Hypothalamus (tissue), 51 donors: ENCODE data around the gene ATP11A.

Experiments used
- DNase-seq, 51 donors: peaks; one replicate each; lab custom pipeline; 2025; lab: John Stamatoyannopoulos, UW

The ATP11A gene

DNA sequence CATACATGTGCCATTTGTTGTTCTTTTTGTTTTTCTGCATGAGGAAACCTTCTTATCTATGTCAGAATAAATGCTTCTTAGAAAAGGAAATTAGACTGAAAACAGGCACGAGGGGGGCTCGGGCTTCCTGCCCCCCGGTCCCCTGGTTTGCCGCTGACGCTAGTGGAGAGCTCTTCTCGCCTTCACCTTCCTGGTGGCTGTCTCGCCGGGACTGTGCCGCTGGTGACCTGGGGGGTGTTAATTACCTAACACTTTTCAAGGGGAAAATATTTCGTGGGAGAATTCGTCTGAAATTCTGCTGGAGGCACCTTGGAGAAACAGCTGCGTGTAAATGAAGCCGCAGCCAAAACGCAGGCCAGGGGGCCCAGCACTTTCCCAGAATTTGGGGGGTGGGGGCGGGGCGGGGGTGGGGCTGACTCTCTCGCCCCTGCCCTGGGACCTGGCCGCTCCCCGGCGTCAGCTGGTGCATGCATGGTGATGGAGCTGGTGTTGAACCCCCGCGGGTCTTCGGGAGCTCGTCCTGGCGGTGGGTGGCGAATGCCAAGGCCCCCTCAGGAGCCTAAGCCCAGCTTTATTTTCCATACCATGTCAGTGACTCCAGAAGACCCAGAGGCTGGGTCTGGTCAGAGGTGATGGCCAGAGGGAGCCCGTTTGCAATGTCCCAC is 220.9 kb downstream of the ATP11A start:
- no peak for DNase-seq

DNA sequence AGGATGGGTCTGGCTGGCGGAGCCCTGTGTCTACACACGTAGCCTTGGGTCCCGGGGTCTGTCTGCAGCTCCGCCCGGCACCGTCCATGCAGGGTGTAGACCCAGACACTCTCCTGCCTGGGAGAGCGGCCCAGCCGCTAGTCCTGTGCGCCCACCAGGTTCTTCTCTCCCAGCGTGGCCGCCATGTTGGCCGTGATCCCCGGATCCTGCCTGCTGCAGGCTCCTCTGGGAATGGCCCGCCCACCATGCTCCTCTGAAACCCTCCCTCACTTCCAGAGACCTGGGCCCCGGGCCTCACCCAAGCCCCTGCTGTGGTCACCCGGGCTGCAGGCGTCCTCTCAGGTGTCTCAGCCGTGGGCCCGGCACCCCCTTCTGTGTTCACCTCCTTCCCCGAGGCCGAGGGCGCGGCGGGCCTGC is 221.5 kb downstream of the ATP11A start:
- no peak for DNase-seq

DNA sequence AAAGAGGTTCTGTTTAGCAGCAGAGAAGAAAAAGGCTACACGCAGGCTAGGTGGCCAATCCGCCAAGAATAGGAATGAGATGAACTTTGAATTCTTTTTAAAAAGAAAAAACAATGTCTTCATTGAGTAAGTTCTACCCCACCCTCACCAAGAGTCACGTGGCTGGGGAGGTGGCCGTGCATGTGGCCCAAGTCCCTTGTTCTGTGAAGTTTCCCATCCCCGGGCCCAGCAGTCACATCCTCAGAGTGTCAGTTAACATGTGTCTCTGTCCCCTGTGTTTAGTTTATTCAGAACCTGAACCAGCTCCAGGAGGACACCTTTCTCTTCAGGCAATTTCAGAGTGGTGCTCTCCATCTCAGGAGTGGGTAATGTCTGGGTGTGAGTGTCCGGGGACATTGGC is 222.0 kb downstream of the ATP11A start:
- DNase-seq: no peak

DNA sequence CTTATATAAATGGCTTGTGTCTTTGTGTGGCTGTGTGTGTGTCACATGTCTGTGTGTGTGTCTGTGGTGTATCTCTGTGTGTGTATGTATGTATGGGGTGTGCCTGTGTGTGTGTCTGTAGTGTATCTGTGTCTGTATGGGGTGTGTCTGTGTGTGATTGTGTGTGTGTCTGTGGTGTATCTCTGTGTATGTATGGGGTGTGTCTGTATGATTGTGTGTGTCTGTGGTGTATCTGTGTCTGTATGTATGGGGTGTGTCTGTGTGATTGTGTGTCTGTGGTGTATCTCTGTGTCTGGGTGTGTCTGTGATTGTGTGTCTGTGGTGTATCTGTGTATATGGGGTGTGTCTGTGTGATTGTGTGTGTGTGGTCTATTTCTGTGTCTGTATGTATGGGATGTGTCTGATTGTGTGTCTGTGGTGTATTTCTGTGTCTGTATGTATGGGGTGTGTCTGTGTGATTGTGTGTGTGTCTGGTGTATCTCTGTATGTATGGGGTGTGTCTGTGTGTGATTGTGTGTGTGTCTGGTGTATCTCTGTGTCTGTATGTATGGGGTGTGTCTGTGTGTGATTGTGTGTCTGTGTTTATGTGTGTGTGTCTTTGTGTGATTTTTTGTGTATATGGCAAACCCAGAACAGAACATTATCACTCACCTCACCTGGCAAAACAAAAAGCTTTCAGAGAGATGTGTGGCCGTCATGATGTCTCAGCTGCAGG is 223.0 kb downstream of the ATP11A start:
- DNase-seq: no peak

DNA sequence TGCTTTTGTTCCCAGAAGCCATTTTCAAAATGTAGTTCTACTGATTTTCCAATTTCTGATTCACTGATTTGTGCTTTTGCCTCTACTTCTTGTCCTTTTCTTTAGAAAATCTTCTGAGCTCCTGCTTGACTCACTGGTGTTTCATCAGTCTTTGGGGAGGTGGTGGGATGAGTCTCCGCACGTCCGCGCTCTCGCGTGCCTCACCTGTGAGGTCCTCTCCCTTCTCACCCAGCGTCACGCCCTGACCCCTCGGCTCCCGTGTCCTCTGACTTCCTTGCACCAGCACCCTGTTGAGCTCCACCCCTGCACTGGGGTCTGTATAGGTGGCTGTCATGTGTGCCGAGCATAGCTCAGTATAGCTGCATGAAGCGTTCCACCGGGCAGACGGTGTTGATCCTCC is 226.5 kb downstream of the ATP11A start:
- DNase-seq: no peak

DNA sequence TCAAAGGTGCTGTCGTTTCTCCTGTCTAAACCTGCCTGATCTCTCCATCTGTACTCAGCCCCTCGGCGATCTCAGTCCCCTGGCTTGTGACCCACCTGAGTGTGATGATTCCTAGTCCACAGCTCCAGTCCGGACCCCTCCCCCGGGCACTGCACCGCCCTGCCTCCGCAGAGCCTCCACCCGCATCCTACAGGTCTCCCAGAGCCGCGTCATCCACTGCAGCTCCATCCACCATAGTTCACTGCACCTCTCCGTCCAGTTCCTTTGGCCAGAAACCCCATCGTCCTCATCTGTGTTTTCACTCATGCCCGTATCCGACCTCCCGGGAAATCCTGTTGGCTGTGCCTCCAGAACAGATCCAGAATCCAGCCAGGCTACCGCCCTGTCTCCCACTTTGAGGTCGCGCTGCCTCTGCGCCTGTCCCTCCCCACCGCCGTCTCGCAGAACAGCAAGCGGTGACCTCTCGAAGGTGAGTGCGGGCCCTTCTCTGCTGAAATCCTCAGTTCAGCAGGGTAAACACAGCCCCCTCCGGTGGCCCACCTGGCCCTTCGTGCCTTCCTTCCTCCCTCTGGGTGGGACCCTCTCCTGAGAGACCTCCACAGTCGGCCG is 227.3 kb downstream of the ATP11A start:
- no peak for DNase-seq

DNA sequence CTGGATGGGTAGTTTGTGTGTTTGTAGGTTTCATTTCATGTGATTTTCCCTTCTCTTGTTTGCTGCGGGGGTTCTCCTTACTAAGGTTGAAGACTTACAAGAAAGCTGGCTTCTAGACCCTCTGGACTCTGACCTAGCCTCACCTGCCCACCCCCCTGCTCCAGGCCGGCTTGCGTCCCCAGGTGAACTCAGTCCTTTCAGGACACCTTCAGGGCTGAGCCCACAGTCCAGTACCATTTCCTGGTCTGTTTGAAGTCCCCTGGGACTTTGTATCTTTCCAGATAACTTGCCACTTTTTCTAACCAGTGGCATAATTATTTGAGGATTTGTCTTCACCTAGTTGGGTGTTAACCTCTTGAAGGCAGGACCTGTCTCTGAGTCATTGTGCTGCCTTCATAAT is 227.9 kb downstream of the ATP11A start:
- DNase-seq: no peak

DNA sequence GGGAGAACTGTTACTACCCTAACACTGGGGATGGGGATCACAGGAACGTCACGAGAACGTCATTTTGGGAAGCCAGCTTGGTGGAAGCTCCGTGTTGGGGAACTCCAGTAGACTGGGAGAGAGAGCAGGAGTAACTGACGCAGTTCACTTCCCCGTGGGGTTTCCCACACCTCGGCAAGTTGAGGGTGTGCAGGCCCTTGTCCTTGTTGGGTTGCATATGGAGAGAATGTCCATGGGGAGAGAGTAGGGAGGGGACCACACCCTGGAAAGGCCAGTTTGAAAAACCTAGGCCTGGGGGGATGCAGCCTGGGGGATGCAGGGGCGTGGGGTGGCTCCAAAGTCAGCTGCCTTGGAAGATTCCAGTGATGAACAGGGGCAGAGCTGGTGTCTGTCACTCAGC is 228.4 kb downstream of the ATP11A start:
- DNase-seq: no peak

DNA sequence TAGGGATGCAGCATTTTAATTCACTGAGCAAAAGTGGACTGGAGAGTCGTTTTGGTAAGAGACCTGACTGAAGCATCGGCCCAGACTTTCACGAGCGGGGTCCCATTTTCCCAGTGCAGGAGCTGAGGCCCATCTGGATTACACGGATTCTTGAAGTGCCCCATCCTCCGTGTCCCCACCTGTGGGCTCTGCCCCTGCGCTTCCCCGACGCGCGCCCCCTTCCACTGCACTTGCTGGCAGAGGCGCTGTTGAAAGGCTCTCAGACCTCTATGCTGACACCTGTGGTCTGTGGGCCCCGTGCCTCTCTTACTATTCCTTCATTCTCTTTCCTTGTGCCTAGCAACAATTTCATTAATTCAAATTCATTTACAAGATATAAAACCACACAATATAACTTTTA is 228.9 kb downstream of the ATP11A start:
- DNase-seq: no peak

DNA sequence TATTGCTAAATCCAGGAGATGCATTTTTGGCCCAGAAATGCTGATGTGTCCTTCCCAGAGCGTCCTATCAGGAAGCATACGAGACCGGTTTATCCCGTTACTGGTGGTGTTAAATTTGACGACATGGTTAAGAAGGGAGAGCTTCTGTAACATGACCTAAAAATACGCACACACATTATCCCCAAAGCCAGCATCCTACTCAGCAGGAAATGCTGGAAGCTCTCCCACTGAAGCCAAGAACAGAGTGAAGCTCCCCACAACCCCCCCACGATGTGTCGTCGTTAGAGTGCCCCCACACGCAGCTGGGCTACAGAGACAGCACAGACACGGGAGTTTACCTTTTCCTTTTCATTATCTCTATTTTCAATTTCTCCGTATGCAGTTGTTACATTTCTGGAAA is 234.1 kb downstream of the ATP11A start:
- no peak for DNase-seq

DNA sequence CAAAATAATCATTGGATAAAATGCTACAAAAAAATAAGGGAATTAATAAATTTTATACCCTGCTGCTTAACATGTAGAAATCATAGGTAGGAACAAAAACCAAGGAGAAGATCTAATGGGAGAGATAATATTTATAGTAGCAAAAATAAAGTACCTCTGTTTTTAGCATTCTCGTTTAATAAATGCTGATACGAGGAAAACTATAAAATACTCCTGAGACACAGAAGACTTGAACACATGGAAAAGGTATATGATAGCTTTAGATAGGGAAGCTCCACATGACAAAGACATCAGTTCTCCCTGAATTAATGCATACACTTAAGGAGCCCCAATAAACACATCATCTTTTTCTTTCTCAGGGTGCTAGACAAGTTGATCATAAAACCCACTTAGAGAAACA is 234.5 kb downstream of the ATP11A start:
- no peak for DNase-seq

DNA sequence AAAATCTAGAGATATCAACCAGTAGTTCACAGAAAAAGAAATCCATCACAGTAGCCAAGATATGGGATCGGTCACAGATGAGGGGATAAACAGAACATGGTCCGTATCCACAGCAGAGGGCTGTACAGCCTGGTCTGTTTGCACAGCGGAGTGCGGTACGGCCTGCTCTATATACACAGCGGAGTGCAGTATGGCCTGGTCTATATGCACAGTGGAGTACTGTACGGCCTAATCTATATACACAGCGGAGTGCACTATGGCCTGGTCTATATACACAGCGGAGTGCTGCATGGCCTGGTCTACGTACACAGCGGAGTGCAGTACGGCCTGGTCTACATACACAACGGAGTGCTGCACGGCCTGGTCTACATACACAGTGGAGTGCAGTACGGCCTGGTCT is 236.2 kb downstream of the ATP11A start:
- no peak for DNase-seq

DNA sequence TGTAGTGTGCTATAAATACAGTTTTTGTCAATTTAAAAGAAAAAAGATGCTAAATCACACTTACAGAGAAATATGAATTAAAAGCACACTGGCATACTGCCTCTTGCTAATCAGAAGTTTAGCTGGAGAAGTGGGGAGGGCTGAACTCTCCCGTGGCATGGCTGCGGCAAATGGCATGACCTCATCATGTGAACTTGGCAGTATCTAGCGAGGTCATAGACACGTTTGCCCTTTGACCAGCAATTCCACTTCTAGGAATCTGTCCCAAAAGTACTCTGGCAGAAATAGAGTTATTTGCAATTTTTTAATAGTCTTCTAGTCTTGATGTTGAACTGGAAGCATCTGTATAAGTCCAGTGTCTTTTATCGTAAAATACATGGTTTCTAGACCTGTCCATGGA is 237.2 kb downstream of the ATP11A start:
- no peak for DNase-seq

DNA sequence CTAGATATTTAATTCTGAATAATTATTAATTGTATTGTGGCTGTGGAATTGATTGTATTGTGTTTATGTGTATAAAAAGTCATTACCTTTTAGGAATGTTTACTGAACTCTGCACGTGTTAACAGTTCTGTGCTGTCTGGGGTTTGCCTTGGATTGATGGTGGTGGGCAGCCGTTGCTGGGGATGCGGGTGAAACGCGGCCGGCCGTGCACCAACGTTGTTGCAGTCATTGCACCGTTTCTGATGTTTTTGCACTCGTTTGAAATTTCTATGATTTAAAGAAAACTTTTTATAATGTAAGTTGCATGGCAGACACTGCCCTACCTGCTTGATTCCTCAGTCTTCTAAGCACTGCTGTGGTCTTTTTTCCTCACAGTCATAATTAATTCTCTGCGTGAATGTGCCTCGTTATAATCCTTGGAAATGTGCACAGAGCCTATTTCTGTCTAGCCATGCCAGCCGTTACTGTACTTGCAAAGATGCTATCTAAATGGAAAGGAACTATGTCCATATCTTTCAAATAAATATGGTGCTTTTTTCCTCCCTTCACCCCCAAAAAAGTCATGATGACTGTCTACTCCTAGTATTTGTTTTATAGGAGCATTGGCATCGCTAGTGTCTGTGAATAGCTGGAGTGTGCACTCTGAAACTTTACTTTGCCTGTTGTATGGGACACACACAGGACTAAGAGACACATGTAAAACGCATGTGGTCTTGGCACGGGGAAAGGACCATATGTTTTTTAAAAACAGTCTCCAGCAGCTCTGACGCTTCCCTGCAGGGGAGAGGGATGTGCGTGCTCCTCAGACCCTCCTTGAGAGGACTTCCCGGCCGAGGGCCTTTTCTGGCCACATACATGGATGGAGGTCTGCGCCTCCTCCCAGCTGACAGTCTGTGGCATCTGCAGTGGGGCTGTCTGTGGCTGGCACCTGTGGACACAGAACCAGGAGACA is 238.5 kb downstream of the ATP11A start:
- no peak for DNase-seq

DNA sequence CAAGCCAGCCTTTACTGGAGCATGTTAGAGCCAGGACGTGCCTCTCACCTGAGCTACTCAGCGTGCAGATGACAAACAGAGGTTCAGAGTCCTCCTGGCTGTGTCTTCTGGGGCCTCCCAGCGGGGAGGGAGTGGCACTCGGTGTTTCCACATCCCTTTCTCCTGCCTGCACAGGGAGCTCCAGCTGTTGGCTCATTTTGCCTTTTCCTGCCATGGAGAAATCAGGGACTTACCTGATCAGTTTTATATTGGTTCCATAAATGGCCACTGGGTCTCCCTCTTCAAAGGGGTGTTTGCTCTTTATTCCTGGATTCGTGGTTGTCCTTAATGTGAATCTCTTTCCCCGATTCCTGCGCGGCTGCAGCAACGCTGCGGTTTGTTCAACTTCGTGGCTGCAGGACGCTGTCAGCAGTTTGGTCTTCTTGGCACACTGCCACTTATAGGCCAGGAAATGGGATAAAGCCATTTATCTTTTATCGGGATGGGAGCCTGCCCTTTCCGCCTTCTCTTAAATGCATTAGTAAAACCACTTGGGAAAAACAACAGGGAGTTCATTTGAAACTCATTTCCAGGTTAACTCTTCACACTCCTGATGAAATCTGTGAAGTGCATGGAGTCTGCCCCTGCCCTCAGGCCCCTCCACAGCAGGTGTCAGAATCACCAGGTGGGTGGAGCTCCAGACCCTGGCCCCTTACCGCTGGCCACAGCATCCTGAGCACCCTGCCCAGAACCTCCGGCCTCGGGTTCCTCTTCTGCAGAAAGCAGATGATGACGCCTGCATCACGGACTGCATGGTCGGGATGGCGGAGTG is 239.3 kb downstream of the ATP11A start:
- peak in 1 of 51 donors; percentile 10 for DNase-seq

DNA sequence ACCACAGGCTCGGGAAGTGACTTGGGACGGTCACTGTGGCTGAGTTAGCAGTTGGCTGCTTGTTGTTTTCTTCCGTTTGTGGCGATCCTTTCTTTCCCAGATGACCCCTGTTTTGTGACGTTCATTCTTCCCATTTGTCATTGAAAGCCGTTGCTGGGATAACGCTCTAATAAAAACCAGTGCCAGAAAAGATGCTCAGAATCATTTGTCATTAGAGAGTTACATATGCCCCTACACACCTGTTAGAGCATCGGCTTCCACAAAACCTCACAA is 239.9 kb downstream of the ATP11A start:
- no peak for DNase-seq

DNA sequence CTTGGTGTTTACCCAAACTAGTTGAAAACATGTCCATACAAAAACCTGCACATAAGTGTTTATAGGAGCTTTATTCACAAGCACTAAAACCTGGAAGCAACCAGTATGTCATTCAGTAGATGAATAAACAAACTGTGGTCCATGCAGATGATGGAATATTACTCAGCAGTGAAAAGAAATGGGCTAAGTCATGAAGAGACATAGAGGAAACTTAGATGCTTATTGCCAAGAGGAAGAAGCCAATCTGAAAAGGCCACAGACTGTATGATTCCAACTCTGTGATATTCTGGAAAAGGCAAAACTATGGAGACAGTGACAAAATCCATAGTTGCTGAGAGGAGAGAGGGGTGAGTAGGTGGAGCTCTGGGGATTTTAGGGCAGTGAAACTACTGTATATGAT is 240.4 kb downstream of the ATP11A start:
- no peak for DNase-seq

DNA sequence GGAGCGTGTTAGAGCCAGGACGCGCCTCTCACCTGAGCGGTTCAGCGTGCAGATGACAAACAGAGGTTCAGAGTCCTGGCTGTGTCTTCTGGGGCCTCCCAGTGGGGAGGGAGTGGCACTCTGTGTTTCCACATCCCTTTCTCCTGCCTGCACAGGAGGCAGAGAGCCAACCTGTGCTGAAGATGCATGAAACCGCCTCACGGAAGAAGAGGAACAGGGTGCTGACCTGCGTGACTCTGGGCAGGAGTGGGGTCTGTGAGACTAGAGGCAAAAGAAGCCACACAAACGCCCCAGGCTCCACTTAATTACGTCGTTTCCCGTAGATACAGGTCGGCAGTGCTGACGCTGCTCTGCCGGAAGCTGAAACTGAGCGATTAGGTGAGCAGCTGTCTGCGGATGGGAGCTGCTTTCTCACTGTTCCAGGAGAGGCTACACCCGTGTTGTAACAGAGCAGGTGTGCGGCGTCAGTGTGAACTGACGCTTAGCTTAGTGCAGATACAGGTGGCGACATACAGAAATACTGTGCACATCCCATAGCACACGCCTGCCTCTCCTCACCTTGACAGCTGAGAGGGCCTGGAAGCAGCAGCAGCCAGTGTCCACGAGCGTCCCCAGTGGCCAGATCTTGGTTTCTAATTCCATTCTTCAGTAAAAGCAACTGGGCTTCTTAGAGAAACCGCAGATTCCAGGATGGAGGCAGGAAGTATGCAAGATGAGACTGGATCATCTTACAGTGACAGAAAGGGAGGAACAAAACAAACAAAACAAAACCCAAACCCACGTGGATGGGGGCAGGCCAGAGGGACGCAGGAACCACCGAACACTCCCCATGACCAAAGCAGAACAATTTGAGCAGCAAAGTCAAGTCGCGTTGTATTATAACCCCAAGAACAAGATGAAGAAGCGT is 241.4 kb downstream of the ATP11A start:
- peak in 5 of 51 donors; percentile 16 to 36 (median 17) for DNase-seq

DNA sequence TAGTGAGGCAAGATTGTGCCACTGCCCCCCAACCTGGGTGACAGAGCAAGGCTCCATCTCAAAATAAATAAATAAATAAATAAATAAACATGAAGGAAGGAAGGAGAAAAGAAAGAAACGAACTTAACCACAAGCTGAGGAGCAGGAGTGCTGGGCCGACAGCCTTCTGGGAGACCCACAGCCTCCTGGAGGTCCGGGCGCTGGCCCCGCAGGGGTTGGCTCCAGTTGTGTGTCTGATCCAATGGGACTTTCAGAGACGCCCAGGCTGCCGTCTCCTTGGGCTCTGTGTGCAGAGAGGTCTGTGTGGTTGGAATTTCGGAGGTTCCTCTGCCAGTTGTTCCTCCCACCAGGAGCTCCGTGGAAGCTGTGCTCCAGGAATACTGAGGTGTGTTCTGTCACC is 243.1 kb downstream of the ATP11A start:
- no peak for DNase-seq
